ENCODE measurements around the gene COL6A5.

The COL6A5 gene

DNA sequence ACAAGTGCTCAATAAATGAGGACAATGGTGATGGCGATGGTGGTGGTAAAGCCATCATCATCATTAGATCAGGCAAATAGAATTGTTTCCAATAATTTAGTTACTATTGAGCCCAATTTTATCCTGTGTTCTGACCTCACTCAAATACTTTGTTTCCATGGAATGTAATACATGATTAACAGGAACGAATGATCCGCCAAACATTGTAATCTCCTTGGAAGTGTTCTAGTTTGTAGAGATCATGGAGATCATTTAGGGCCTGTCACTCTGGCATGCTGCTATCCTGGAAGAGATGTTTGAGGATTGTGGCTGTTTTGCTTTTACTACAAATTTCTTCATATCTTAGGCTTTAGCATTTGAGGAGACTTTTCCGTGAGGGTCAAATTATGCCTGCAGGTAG is 174.3 kb downstream of the COL6A5 start:
- no peak for DNase-seq (ENCODE audit: low read depth in 3 of 3)

DNA sequence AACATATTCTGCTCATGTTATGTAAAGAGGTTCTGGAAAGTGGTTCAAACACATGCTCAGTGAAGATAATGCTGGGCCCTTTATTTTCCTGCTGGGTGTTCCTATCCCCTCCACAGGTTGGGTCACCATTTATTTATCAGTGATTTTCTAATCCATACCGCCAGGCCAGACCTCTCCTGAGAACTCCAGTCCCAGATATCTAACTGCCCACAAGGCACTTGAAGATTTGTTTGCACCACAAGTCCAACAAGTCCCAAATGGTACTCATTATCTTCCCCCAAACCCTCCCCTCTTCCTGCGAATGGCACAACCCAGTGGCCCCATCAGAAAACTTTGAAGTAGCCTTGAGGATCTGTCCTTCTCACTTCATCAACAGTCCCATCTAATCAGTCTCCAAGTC is 176.9 kb downstream of the COL6A5 start:
- no peak for DNase-seq (ENCODE audit: low read depth in 3 of 3)

- no peak for DNase-seq (ENCODE audit: low read depth in 3 of 3)
Measured at GRCh38 chr3:130527426-130527825, 182.0 kb downstream of the COL6A5 start.

GRCh38 chr3:130528120-130528519 is 182.6 kb downstream of the COL6A5 start:
- no peak for DNase-seq (ENCODE audit: low read depth in 3 of 3)

GRCh38 chr3:130529486-130530215 is 184.2 kb downstream of the COL6A5 start:
- no peak for DNase-seq (ENCODE audit: low read depth in 3 of 3)

DNA sequence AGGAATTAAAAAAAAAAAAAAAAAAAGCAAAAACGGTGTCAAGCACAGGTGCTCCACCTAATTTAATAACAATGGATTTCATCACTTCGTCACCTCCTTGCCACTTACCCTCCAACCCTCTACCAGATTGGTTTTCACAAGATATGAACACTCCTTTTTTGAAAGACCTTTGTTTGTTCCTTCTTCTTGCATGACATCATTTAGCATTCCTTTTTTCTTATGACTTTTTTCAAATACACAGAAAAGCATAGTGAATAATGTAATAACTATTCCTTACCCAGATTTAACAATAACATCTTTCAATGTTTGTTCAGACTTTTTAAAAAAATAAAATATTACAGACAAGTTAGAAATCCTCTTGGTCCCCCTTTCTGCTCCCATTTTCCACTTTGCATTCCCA is 187.8 kb downstream of the COL6A5 start:
- no peak for DNase-seq (ENCODE audit: low read depth in 3 of 3)

All from stimulated activated CD4-positive, alpha-beta T cell treated with anti-CD3 and anti-CD28 coated beads, TNF-alpha, amount 100 ng/mL, for 24 hours (primary cell).